ENCODE results near the gene B3GALT4.
"Not testable (repeated sequence)": the region's sequence is repeated elsewhere in the genome, so short reads cannot be mapped to it uniquely, and the experiment has no call there.

B3GALT4 gene

GRCh38 chr6:33276864-33277662 lies at the start of gene B3GALT4:
B3GALT4 (plus strand) TSS chr6:33277123; CDS start chr6:33277420, 297 bp downstream.
- peak; percentile 69 for DNase-seq (ENCODE audit: low read depth)

GRCh38 chr6:33235221-33235634 lies 41.7 kb upstream of the B3GALT4 start:
- DNase-seq (ENCODE audit: low read depth) = no peak

- no peak for DNase-seq (ENCODE audit: low read depth)
Observed at GRCh38 chr6:33236328-33236727, 40.6 kb upstream of the B3GALT4 start.

GRCh38 chr6:33236852-33237251 lies 40.1 kb upstream of the B3GALT4 start:
- no peak for DNase-seq (ENCODE audit: low read depth)

GRCh38 chr6:33237741-33238140 lies 39.2 kb upstream of the B3GALT4 start:
- DNase-seq (ENCODE audit: low read depth) = no peak

GRCh38 chr6:33241968-33242367 lies 35.0 kb upstream of the B3GALT4 start:
- DNase-seq (ENCODE audit: low read depth) = no peak

GRCh38 chr6:33243476-33243875 lies 33.4 kb upstream of the B3GALT4 start:
- no peak for DNase-seq (ENCODE audit: low read depth)

GRCh38 chr6:33247977-33248642 lies 28.8 kb upstream of the B3GALT4 start:
- DNase-seq (ENCODE audit: low read depth) = peak; percentile 78

GRCh38 chr6:33248643-33248931 lies 28.3 kb upstream of the B3GALT4 start:
- peak; percentile 42 for DNase-seq (ENCODE audit: low read depth)

GRCh38 chr6:33248932-33249731 lies 27.8 kb upstream of the B3GALT4 start:
- peak; percentile 99 for DNase-seq (ENCODE audit: low read depth)

- peak; percentile 72 for DNase-seq (ENCODE audit: low read depth)
Observed at GRCh38 chr6:33249732-33250630, 26.9 kb upstream of the B3GALT4 start.

- DNase-seq (ENCODE audit: low read depth) = no peak
Observed at GRCh38 chr6:33250731-33251130, 26.2 kb upstream of the B3GALT4 start.

- DNase-seq (ENCODE audit: low read depth) = no peak
Observed at GRCh38 chr6:33251395-33252012, 25.4 kb upstream of the B3GALT4 start.

GRCh38 chr6:33252759-33253158 lies 24.2 kb upstream of the B3GALT4 start:
- DNase-seq (ENCODE audit: low read depth) = no peak

- no peak for DNase-seq (ENCODE audit: low read depth)
Observed at GRCh38 chr6:33254591-33254990, 22.3 kb upstream of the B3GALT4 start.

- no peak for DNase-seq (ENCODE audit: low read depth)
Observed at GRCh38 chr6:33259032-33259431, 17.9 kb upstream of the B3GALT4 start.

- not testable (repeated sequence) for DNase-seq (ENCODE audit: low read depth)
Observed at GRCh38 chr6:33262490-33262889, 14.4 kb upstream of the B3GALT4 start.

- no peak for DNase-seq (ENCODE audit: low read depth)
Observed at GRCh38 chr6:33264015-33264414, 12.9 kb upstream of the B3GALT4 start.

GRCh38 chr6:33271117-33271467 lies 5.8 kb upstream of the B3GALT4 start:
- DNase-seq (ENCODE audit: low read depth) = no peak

- peak; percentile 99 for DNase-seq (ENCODE audit: low read depth)
Observed at GRCh38 chr6:33271468-33272274, 5.3 kb upstream of the B3GALT4 start, which contains the start of the genes RPS18 and VPS52. RPS18 (plus strand) TSS chr6:33272075; CDS start chr6:33272120, 45 bp downstream. VPS52 (minus strand) TSS chr6:33271876; CDS start chr6:33271675, 201 bp downstream.

All from fibroblast of gingiva (primary cell).